K562 (cell line): ENCODE measurements around the gene AGFG2. TPM values are rescaled to one million over a fixed set of nuclear protein-coding genes. Genes with fewer than 3 reads are reported as not detected.
A peak's percentile ranks its signal among the peaks of the same experiment; 100 is the strongest.

ENCODE experiments used
- CREB3L1 ChIP-seq: fragments of 450-650 bp; IDR thresholded peaks from 2 replicates; pipeline ENCODE4 v1.6.1; 2014; ENCODE audit warnings: low read depth, mild to moderate bottlenecking, moderate library complexity, borderline replicate concordance
- EP400 ChIP-seq: fragments of 450-650 bp; IDR thresholded peaks from 2 replicates; pipeline ENCODE4 v1.6.1; 2017; ENCODE audit warnings: antibody characterized with exemption, mild to moderate bottlenecking, moderate library complexity
- ETV5 ChIP-seq: sonication (generic); formaldehyde crosslinking; IDR thresholded peaks from 2 replicates; pipeline ENCODE4 v1.4.0; 2020; ENCODE audit warnings: low read depth, mild to moderate bottlenecking, missing genetic modification reagents
- KDM5B ChIP-seq: fragments of 200-600 bp; sonication (generic); IDR thresholded peaks from 2 replicates; pipeline ENCODE4 v1.6.1; 2012; ENCODE audit warnings: low read depth, mild to moderate bottlenecking, moderate library complexity, low read length, control low read depth, inconsistent platforms; ENCODE audit not compliant: insufficient replicate concordance
- MYC ChIP-seq, 2 experiments: fragments of 250-450 bp in 1 of 2; sonication (Bioruptor Pico) in 1 of 2; IDR thresholded peaks; 2 replicates each; pipeline versions ENCODE4 v1.5.1 to v1.6.1; 2012 to 2021; ENCODE audit warnings: low read depth in 2 of 2, borderline replicate concordance in 1 of 2, improper control_type of control experiment in 1 of 2, low read length in 1 of 2, mild to moderate bottlenecking in 1 of 2, moderate library complexity in 1 of 2
- NKRF ChIP-seq: fragments of 450-650 bp; IDR thresholded peaks from 2 replicates; pipeline ENCODE4 v1.6.1; 2016; ENCODE audit warnings: borderline replicate concordance
- PHF8 ChIP-seq: fragments of 200-600 bp; sonication (generic); IDR thresholded peaks from 2 replicates; pipeline ENCODE4 v1.6.1; 2012; ENCODE audit warnings: mixed run types, mild to moderate bottlenecking, inconsistent platforms, low read length, moderate library complexity, borderline replicate concordance
- RBM17 ChIP-seq: fragments of 200-400 bp; formaldehyde crosslinking; IDR thresholded peaks from 2 replicates; pipeline ENCODE4 v1.6.1; 2017; ENCODE audit warnings: low read depth, mild to moderate bottlenecking, low read length, borderline replicate concordance
- SAP30 ChIP-seq: fragments of 200-600 bp; sonication (generic); IDR thresholded peaks from 2 replicates; pipeline ENCODE4 v1.6.1; 2012; ENCODE audit warnings: borderline replicate concordance, low read depth, mild to moderate bottlenecking, moderate library complexity, low read length, control low read depth, inconsistent platforms; ENCODE audit not compliant: insufficient read depth, poor library complexity, severe bottlenecking
- TRIM24 ChIP-seq, 2 experiments: fragments of 450-650 bp; IDR thresholded peaks; 2 replicates each; pipeline ENCODE4 v1.6.1; 2016
- ZNF174 ChIP-seq: fragments of 250-450 bp; sonication (Bioruptor Pico); IDR thresholded peaks from 2 replicates; pipeline ENCODE4 v1.4.0; 2020; ENCODE audit warnings: mild to moderate bottlenecking
- ZNF398 ChIP-seq: fragments of 250-450 bp; sonication (Bioruptor Pico); IDR thresholded peaks from 2 replicates; pipeline ENCODE4 v1.8.0; 2021; ENCODE audit warnings: moderate library complexity, mild to moderate bottlenecking, inconsistent platforms
- ZNF609 ChIP-seq: sonication (generic); formaldehyde crosslinking; IDR thresholded peaks from 2 replicates; pipeline ENCODE4 v1.8.1; 2023; ENCODE audit warnings: missing genetic modification reagents, mild to moderate bottlenecking, borderline replicate concordance
- polyA plus RNA-seq, 8 experiments: library from polyadenylated mRNA; depleted of rRNA in 4 of 8; stranded (reverse) in 5 of 8; unstranded in 3 of 8; fragments of >200 nt; fragmentation: Nextera tagmentation in 2 of 8; fragmentation: Illumina TruSeq in 1 of 8; extraction: Ambion mirVana in 2 of 8; extraction: Trizol in 1 of 8; gene quantifications; 2 replicates each; pipeline versions ENCODE4 v1.2.1 to v1.2.3, GENCODE V29; 2011 to 2014; ENCODE audit warnings: inconsistent platforms in 1 of 8, missing spikeins in 1 of 8
- total RNA-seq, 7 experiments: library from RNA; depleted of rRNA in 6 of 7; stranded (reverse); fragments of >200 nt in 6 of 7; fragmentation: Illumina TruSeq in 2 of 7; extraction: Trizol in 2 of 7; gene quantifications; 2 replicates each; pipeline versions ENCODE4 v1.2.1 to v1.2.3, GENCODE V29; 2011 to 2021; ENCODE audit warnings: low replicate concordance in 1 of 7

AGFG2 gene
- total and polyA plus RNA-seq, 9 of the 15 experiments (the other 6 are each of a cell fraction or from before 2014, with no cell fraction given), result 0.31 to 23.1 (median 6.5) TPM

GRCh38 chr7:100604028-100604975 lies 65.3 kb downstream of the AGFG2 start (continued):
- TF ChIP-seq NKRF, result peak; percentile 64
- TF ChIP-seq ETV5 (CRISPR knock-in tag), result peak; percentile 73
- TF ChIP-seq SAP30, result peak; percentile 13
- peak; percentile 87 for TF ChIP-seq MYC (IDR thresholded peaks at IDR 0.05; ENCODE audit: low read depth, low read length)
- peak; percentile 56; the same call in 1 of the 2 replicates for TF ChIP-seq MYC (CRISPR knock-in tag; IDR thresholded peaks at IDR 0.05; ENCODE audit: borderline replicate concordance, low read depth)
- TF ChIP-seq ZNF174 (CRISPR knock-in tag), result no peak
- no peak for TF ChIP-seq RBM17
- no peak for TF ChIP-seq ZNF398 (CRISPR knock-in tag)
- peak; percentile 71 for TF ChIP-seq KDM5B
- peak; percentile 61; the same call in 1 of the 2 replicates for TF ChIP-seq PHF8
- peak; percentile 79 for TF ChIP-seq EP400
- TF ChIP-seq TRIM24 (IDR thresholded peaks at IDR 0.05), result peak in 1 of 2 experiments; percentile 27; a peak in 1 of 4 replicates
- peak; percentile 49; the same call in 1 of the 2 replicates for TF ChIP-seq CREB3L1
- no peak for TF ChIP-seq ZNF609
